Heart left ventricle (tissue), 16 donors: ENCODE results near the gene MAP4K2. TPM values are rescaled to one million over a fixed set of nuclear protein-coding genes. Genes with fewer than 3 reads are reported as not detected.

Experiments used
- ATAC-seq, 4 donors: fragments of 200-7000 bp; cut with Tn5 transposase; one replicate each; pipeline ENCODE4 v1.9.1; 2020 to 2022; ENCODE audit warnings: moderate library complexity in 4 of 4, mild to moderate bottlenecking in 3 of 4, moderate number of reproducible peaks in 1 of 4
- DNase-seq, 5 donors: peaks; one replicate each; pipeline ENCODE4 v3.0.0-alpha.2; 2020
- H3K27ac ChIP-seq, 12 donors: fragments of 200-600 bp; sonication (generic) in 4 of 12; one replicate each; pipeline versions ENCODE4 v1.5.0 to v1.8.0; 2016 to 2022; ENCODE audit warnings: mild to moderate bottlenecking in 2 of 12
- H3K27me3 ChIP-seq, 9 donors: fragments of 200-600 bp; sonication (generic) in 2 of 9; one replicate each; pipeline versions ENCODE4 v1.5.1 to v1.8.0; 2016 to 2022; ENCODE audit warnings: mild to moderate bottlenecking in 3 of 9
- H3K36me3 ChIP-seq, 9 donors: fragments of 200-600 bp; sonication (generic) in 2 of 9; one replicate each; pipeline versions ENCODE4 v1.5.0 to v1.8.0; 2018 to 2022; ENCODE audit warnings: mild to moderate bottlenecking in 2 of 9
- H3K4me1 ChIP-seq, 12 donors: fragments of 200-600 bp; sonication (generic) in 4 of 12; one replicate each; pipeline versions ENCODE4 v1.5.0 to v1.8.0; 2016 to 2022; ENCODE audit warnings: mild to moderate bottlenecking in 3 of 12
- H3K4me3 ChIP-seq, 12 donors: fragments of 200-600 bp; sonication (generic) in 4 of 12; one replicate each; pipeline versions ENCODE4 v1.5.0 to v1.8.0; 2017 to 2022; ENCODE audit warnings: mild to moderate bottlenecking in 9 of 12, moderate library complexity in 4 of 12
- H3K9me3 ChIP-seq, 12 donors: fragments of 200-600 bp; sonication (generic) in 4 of 12; one replicate each; pipeline versions ENCODE4 v1.5.0 to v1.8.0; 2016 to 2022; ENCODE audit warnings: mild to moderate bottlenecking in 1 of 12
- POLR2A ChIP-seq, 2 donors: fragments of 450-650 bp; IDR thresholded peaks; one replicate each; pipeline ENCODE4 v1.6.1; 2017; ENCODE audit warnings: antibody characterized with exemption in 2 of 2, mild to moderate bottlenecking in 2 of 2, moderate library complexity in 2 of 2
- WGBS, 4 donors: extraction: QIAGEN DNeasy Blood & Tissue Kit in 2 of 4; methylation state at CpG; one replicate each; pipeline versions ENCODE4 v1.1.5 to v1.1.7; 2013 to 2018; 5-methylcytosine and 5-hydroxymethylcytosine counted together
- intact Hi-C, 10 donors: fragments of 100-400 bp; cut with DNase I; formaldehyde crosslinking; loops; one replicate each; pipeline versions ENCODE4 v1.11.1 to v1.14.2; 2022
- polyA plus RNA-seq, 2 donors: library from polyadenylated mRNA; stranded (reverse); fragments of 200-250 nt; gene quantifications; one replicate each; pipeline ENCODE4 v1.2.3, GENCODE V29; 2013
- total RNA-seq, 9 donors: library from RNA; depleted of rRNA in 2 of 9; stranded (reverse); fragments of >200 nt in 2 of 9; fragmentation: NEBNext Ultra II Directional in 3 of 9; extraction: Animal tissue kit (Norgen Biotek cat#: 25700) in 3 of 9; gene quantifications; one replicate each; pipeline versions ENCODE4 v1.1.0 to v1.2.4, GENCODE V29; 2016 to 2023
- TF ChIP-seq, protein P1 (sequence below), 12 donors: fragments of 200-600 bp; sonication (generic) in 4 of 12; IDR thresholded peaks; one replicate each; pipeline versions ENCODE4 v1.5.0 to v1.8.0; 2018 to 2022; ENCODE audit warnings: antibody characterized with exemption in 12 of 12, mild to moderate bottlenecking in 5 of 12
- donor health status: ischemic (EF 13 %, LVEDD 7.1; RV severe dilation, severe dysfunction).
- donor health status: healthy with polysubstance abuse.
- donor health status: DM: no; HTN: yes; CAD: no.
- donor health status: DM: no; HTN: no; CAD: no.
- donor health status: ischemic (EF 25% LVEDD 6.9; RV normal size, moderate dysfunction).
- donor health status: ischemic (EF 25% LVEDD 5.7; RV mildly dilated, moderate dysfunction).
- donor health status: healthy.
- donor health status: DM: yes; HTN: yes; CAD: no.
- donor health status: ischemic (EF 35%, LVEDD 5.7; RV mildly dilated, moderate dysfunction).
- donor health status: nonischemic (EF 11% LVEDD 7.7; RV severe dilation, severe dysfunction).
- donor health status: DM: yes; HTN: yes; CAD: no.
- donor health status: PGD.
- donor health status: ischemic (EF 29% LVEDD 5.4; RV normal size, mild dysfunction).
- donor health status: nonischemic (EF 23%, LVEDD 6.1; RV moderate dilation, normal function).

MAP4K2 gene
- total and polyA plus RNA-seq, 11 donors = 7.0 to 27.5 (median 8.6) TPM

DNA sequence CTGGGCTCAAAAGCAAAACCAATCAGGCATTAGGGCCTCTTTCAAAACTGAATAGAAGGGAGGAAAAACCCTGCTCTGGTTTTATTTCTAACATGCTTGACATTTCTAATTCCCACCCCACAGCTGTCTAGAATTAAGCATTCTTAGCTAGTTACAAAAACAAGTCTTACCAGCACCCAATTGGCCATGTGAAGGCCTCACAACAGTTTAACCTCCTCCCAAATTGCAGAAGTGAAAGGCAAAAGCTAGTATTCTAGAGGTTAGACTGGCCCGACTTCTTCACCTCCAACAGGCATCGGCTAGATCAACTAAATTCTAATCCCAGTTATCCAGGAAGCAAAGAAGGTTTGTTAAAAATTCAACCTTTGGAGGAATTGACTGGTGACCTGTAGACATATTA is 31.2 kb downstream of the MAP4K2 start:
- DNase-seq (no peak), ATAC-seq (no peak)
- Histone ChIP-seq H3K36me3 (peaks cover 0 to 100% (median 100%) of the 10 kb centered on the region in 9 donors), H3K4me1 (peaks cover 0 to 82% (median 60%) of the 10 kb centered on the region in 12 donors), H3K4me3 (peak overlapping the region in 1 of 12 donors; percentile 16), H3K27me3 (no peaks in the 10 kb centered on the region), H3K9me3 (no peaks in the 10 kb centered on the region), H3K27ac (peak overlapping the region in 1 of 12 donors; percentile 83)
- intact Hi-C loops = loop anchor here in 1 of 10 donors (10.0 kb wide), 1 partner anchor 343 kb away; the partner anchor contains the start of genes TM7SF2 and ZNHIT2
- TF ChIP-seq, protein P1, sequence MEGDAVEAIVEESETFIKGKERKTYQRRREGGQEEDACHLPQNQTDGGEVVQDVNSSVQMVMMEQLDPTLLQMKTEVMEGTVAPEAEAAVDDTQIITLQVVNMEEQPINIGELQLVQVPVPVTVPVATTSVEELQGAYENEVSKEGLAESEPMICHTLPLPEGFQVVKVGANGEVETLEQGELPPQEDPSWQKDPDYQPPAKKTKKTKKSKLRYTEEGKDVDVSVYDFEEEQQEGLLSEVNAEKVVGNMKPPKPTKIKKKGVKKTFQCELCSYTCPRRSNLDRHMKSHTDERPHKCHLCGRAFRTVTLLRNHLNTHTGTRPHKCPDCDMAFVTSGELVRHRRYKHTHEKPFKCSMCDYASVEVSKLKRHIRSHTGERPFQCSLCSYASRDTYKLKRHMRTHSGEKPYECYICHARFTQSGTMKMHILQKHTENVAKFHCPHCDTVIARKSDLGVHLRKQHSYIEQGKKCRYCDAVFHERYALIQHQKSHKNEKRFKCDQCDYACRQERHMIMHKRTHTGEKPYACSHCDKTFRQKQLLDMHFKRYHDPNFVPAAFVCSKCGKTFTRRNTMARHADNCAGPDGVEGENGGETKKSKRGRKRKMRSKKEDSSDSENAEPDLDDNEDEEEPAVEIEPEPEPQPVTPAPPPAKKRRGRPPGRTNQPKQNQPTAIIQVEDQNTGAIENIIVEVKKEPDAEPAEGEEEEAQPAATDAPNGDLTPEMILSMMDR (IDR thresholded peaks at IDR 0.05) = no peak
- TF ChIP-seq POLR2A (IDR thresholded peaks at IDR 0.05) = no peak
- 77 to 85% (median 80%) methylated on average over 2 of the region's 2 CpGs for WGBS, 4 donors

DNA sequence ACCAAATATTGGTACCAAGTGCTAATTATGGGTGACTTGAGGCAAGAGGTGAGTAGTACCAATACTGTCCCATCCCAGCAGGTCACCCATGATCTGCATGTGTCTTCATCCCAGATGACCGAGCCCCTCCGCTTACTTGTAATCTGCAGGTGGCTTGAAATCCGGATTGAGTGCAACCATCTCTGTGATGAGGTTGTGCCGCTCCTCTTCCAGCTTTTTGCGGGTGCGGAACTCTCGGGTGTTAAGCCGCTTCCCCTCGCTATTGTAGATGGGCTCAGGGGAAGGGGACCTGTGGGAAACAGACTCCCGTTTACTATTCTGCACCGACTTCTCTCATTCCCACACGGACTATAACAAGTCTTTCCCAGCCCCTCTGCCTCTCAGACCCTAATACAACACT is 32.9 kb downstream of the MAP4K2 start:
- WGBS, 4 donors = 92 to 93% (median 93%) methylated on average over 12 of the region's 12 CpGs
- H3K27me3 ChIP-seq = no peaks in the 10 kb centered on the region
- H3K27ac ChIP-seq = no peak overlapping the region
- H3K4me1 ChIP-seq = peaks cover 0 to 72% (median 42%) of the 10 kb centered on the region in 12 donors
- ATAC-seq (no peak), DNase-seq (no peak)
- TF ChIP-seq, protein P1 (IDR thresholded peaks at IDR 0.05) = no peak
- TF ChIP-seq POLR2A (IDR thresholded peaks at IDR 0.05) = no peak
- H3K4me3 ChIP-seq = no peak overlapping the region
- H3K9me3 ChIP-seq = no peaks in the 10 kb centered on the region
- peaks cover 0 to 100% (median 99%) of the 10 kb centered on the region in 9 donors for H3K36me3 ChIP-seq
- intact Hi-C loops = loop anchor here in 1 of 10 donors (10.0 kb wide), 1 partner anchor 345 kb away; the partner anchor contains the start of genes TM7SF2 and ZNHIT2

DNA sequence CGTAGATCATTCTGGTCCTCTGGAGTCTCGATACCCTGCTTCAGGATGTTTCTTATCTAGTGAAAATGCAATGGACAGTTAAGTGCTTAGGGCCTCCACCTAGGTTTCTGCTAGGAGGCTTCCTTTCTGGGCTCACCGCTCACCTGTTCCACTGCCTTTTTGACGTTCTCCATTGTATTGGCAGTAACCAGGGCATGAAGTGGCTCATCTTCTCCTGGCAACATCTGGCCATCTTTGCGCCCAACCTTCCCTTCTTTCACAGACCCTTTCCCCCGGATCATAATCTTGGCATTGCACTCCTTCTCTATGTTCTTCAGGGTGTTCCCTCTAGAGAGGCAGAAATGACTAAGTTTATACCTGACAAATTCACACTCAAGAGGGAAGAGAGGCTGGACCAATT is 33.7 kb downstream of the MAP4K2 start:
- intact Hi-C loops = no loop called here
- 87 to 92% (median 90%) methylated on average over 6 of the region's 6 CpGs for WGBS, 4 donors
- DNase-seq (no peak), ATAC-seq (no peak)
- H3K4me1 ChIP-seq = peaks cover 0 to 72% (median 39%) of the 10 kb centered on the region in 12 donors
- no peaks in the 10 kb centered on the region for H3K9me3 ChIP-seq
- H3K4me3 ChIP-seq = no peak overlapping the region
- no peaks in the 10 kb centered on the region for H3K27me3 ChIP-seq
- TF ChIP-seq, protein P1 (IDR thresholded peaks at IDR 0.05) = no peak
- TF ChIP-seq POLR2A (IDR thresholded peaks at IDR 0.05) = no peak
- H3K36me3 ChIP-seq = peaks cover 0 to 100% (median 99%) of the 10 kb centered on the region in 9 donors
- no peak overlapping the region for H3K27ac ChIP-seq

DNA sequence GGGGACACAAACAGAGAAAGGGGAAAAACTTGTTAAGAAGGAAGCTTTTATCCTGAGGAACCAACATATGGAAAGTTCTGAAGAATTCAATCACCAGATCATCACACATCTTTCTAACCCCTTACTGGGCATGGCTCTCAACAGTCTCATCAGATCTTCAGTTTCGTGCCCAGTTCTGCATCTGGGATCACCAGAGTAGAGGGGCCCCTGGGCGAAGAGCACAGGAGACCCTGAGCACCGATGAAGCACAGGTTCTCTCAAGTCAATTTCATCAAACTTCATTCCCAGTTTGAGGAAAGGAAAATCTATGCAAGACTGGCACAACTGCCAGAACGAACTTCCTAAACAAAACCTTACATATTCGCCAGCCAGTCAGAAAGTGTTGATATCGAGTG is 34.7 kb downstream of the MAP4K2 start:
- TF ChIP-seq, protein P1 (IDR thresholded peaks at IDR 0.05) = no peak
- TF ChIP-seq POLR2A (IDR thresholded peaks at IDR 0.05) = no peak
- Histone ChIP-seq H3K27me3 (no peaks in the 10 kb centered on the region), H3K9me3 (no peaks in the 10 kb centered on the region), H3K27ac (peak overlapping the region in 4 of 12 donors; percentile 36 to 64 (median 58)), H3K36me3 (peaks cover 0 to 100% (median 99%) of the 10 kb centered on the region in 9 donors), H3K4me3 (no peak overlapping the region), H3K4me1 (peaks cover 4 to 72% (median 42%) of the 10 kb centered on the region in 12 donors)
- DNase-seq (no peak), ATAC-seq (no peak)
- intact Hi-C loops = no loop called here
- WGBS, 4 donors = 87 to 88% (median 87%) methylated on average over 6 of the region's 6 CpGs
